HEK293T (cell line): Measurements from ENCODE around the gene GALNT2.

Experiments
- CTCF ChIA-PET: fragments of 350-600 bp; formaldehyde crosslinking; extraction: SDS; loops from one replicate; lab custom pipeline; 2021; ENCODE audit warnings: antibody characterized with exemption, inconsistent platforms; lab: Yijun Ruan, JAX
- POLR2A ChIA-PET: fragments of 350-600 bp; formaldehyde crosslinking; extraction: SDS; loops from one replicate; lab custom pipeline; 2020; ENCODE audit warnings: antibody characterized with exemption, inconsistent platforms; lab: Yijun Ruan, JAX
- DNase-seq: peaks from one replicate; pipeline ENCODE4 v3.0.0; 2012; ENCODE audit warnings: mixed read lengths; ENCODE audit errors: extremely low spot score
- ARNT ChIP-seq: fragments of 450-650 bp; IDR thresholded peaks from 2 replicates; pipeline ENCODE4 v1.6.1; 2017; ENCODE audit warnings: mild to moderate bottlenecking
- BHLHE40 ChIP-seq: fragments of 450-650 bp; IDR thresholded peaks from 2 replicates; pipeline ENCODE4 v1.6.1; 2016; ENCODE audit warnings: mild to moderate bottlenecking, moderate library complexity, borderline replicate concordance
- CTBP1 ChIP-seq: fragments of 450-650 bp; IDR thresholded peaks from 2 replicates; pipeline ENCODE4 v1.6.1; 2016; ENCODE audit warnings: borderline replicate concordance
- ELF4 ChIP-seq: fragments of 450-650 bp; IDR thresholded peaks from 2 replicates; pipeline ENCODE4 v1.6.1; 2017; ENCODE audit warnings: antibody characterized with exemption
- FOXA1 ChIP-seq: fragments of 450-650 bp; IDR thresholded peaks from 2 replicates; pipeline ENCODE4 v1.6.1; 2016; ENCODE audit warnings: mild to moderate bottlenecking
- FOXK2 ChIP-seq: fragments of 450-650 bp; IDR thresholded peaks from 2 replicates; pipeline ENCODE4 v1.6.1; 2016; ENCODE audit warnings: mild to moderate bottlenecking
- FOXM1 ChIP-seq: fragments of 450-650 bp; IDR thresholded peaks from 2 replicates; pipeline ENCODE4 v1.6.1; 2017; ENCODE audit warnings: mild to moderate bottlenecking, borderline replicate concordance
- HDGF ChIP-seq: fragments of 450-650 bp; IDR thresholded peaks from 2 replicates; pipeline ENCODE4 v1.6.1; 2017; ENCODE audit warnings: antibody characterized with exemption, borderline replicate concordance
- L3MBTL2 ChIP-seq: fragments of 450-650 bp; conservative IDR thresholded peaks from 2 replicates; pipeline ENCODE4 v1.6.1; 2016; ENCODE audit warnings: mild to moderate bottlenecking
- LEF1 ChIP-seq: fragments of 450-650 bp; IDR thresholded peaks from 2 replicates; pipeline ENCODE4 v1.6.1; 2017; ENCODE audit warnings: mild to moderate bottlenecking, borderline replicate concordance
- NFRKB ChIP-seq: fragments of 450-650 bp; IDR thresholded peaks from 2 replicates; pipeline ENCODE4 v1.6.1; 2016; ENCODE audit warnings: mild to moderate bottlenecking, moderate library complexity
- SP1 ChIP-seq: fragments of 450-650 bp; IDR thresholded peaks from 2 replicates; pipeline ENCODE4 v1.6.1; 2017
- SUZ12 ChIP-seq: fragments of 450-650 bp; IDR thresholded peaks from 2 replicates; pipeline ENCODE4 v1.6.1; 2016; ENCODE audit warnings: mild to moderate bottlenecking
- TARDBP ChIP-seq: fragments of 450-650 bp; IDR thresholded peaks from 2 replicates; pipeline ENCODE4 v1.6.1; 2016
- ZNF384 ChIP-seq: fragments of 450-650 bp; IDR thresholded peaks from 2 replicates; pipeline ENCODE4 v1.6.1; 2016
- TF ChIP-seq, protein P1 (sequence below): fragments of 450-650 bp; IDR thresholded peaks from 2 replicates; pipeline ENCODE4 v1.6.1; 2016

Gene GALNT2

DNA sequence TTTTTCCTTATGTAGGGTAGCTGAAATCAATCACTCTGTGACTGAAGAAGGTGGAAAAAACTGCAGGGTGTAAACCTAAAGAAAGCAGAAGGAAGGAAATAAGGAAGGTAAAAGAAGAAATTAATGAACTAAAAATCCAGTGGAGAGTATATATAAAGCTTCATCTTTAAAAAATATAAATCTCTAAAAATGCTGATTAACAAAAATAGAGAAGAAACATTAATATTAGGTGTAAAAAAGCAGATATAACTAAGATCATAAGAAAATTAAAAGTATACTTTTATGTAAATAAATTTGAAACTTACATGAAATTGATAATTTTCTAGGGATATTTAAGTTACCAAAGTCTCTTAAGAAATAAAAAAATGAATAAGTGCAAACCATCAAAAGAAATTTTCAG, 159.8 kb downstream of the GALNT2 start:
- POLR2A ChIA-PET, result interaction anchor here (0.7 kb wide), 1 partner anchor 10 kb away, joined by 4 read pairs; no protein-coding TSS in a partner anchor
- no peak for DNase-seq
- no peak for TF ChIP-seq SUZ12
- TF ChIP-seq SP1, result no peak
- TF ChIP-seq FOXK2, result no peak
- TF ChIP-seq CTBP1, result no peak
- TF ChIP-seq FOXA1, result no peak
- TF ChIP-seq NFRKB, result no peak
- no peak for TF ChIP-seq ARNT
- TF ChIP-seq BHLHE40, result no peak
- no peak for TF ChIP-seq L3MBTL2
- TF ChIP-seq LEF1, result no peak
- TF ChIP-seq TARDBP, result no peak
- TF ChIP-seq ELF4, result no peak
- TF ChIP-seq FOXM1, result no peak
- no peak for TF ChIP-seq ZNF384
- TF ChIP-seq HDGF, result no peak
- TF ChIP-seq, protein P1, sequence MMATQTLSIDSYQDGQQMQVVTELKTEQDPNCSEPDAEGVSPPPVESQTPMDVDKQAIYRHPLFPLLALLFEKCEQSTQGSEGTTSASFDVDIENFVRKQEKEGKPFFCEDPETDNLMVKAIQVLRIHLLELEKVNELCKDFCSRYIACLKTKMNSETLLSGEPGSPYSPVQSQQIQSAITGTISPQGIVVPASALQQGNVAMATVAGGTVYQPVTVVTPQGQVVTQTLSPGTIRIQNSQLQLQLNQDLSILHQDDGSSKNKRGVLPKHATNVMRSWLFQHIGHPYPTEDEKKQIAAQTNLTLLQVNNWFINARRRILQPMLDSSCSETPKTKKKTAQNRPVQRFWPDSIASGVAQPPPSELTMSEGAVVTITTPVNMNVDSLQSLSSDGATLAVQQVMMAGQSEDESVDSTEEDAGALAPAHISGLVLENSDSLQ, result no peak
- CTCF ChIA-PET, result no interaction called here

- CTCF ChIA-PET, result no interaction called here
- TF ChIP-seq, protein P1, result no peak
- no peak for TF ChIP-seq ZNF384
- no peak for TF ChIP-seq SP1
- TF ChIP-seq ELF4, result no peak
- TF ChIP-seq SUZ12, result no peak
- TF ChIP-seq BHLHE40, result no peak
- TF ChIP-seq NFRKB, result no peak
- TF ChIP-seq CTBP1, result no peak
- no peak for TF ChIP-seq LEF1
- no peak for TF ChIP-seq FOXM1
- no peak for TF ChIP-seq FOXK2
- no peak for TF ChIP-seq ARNT
- no peak for TF ChIP-seq TARDBP
- no peak for TF ChIP-seq L3MBTL2
- no peak for TF ChIP-seq FOXA1
- TF ChIP-seq HDGF, result no peak
- POLR2A ChIA-PET, result no interaction called here
- DNase-seq, result no peak
Measured at GRCh38 chr1:230228236-230228897, 161.3 kb downstream of the GALNT2 start.

DNA sequence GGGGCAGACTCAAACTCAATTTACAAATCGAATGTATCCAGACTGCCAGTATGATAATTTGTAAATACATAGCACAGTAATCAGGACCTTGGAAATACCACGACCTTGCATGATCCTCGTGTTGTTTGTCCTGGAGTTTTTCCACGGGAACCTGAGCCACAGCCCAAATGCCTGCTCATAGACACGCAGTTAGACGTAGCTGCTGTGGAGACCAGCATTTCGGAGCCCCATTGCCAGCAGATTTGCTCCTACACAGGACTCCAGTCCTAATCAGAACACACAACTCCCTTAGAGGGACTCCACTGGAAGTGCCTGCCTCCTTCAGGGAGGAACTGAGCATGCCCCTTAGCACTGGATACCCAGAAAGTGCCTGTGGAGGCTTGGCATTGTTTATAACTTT, 163.2 kb downstream of the GALNT2 start:
- TF ChIP-seq FOXK2, result no peak
- TF ChIP-seq ZNF384, result no peak
- TF ChIP-seq SP1, result no peak
- no peak for TF ChIP-seq CTBP1
- no peak for TF ChIP-seq SUZ12
- TF ChIP-seq ELF4, result no peak
- TF ChIP-seq, protein P1, result no peak
- no peak for TF ChIP-seq NFRKB
- TF ChIP-seq ARNT, result no peak
- no peak for TF ChIP-seq FOXA1
- no peak for TF ChIP-seq LEF1
- TF ChIP-seq HDGF, result no peak
- TF ChIP-seq TARDBP, result no peak
- no peak for TF ChIP-seq L3MBTL2
- TF ChIP-seq BHLHE40, result no peak
- TF ChIP-seq FOXM1, result no peak
- CTCF ChIA-PET, result interaction anchor here (3.1 kb wide), 1 partner anchor 8 kb away, joined by 13 read pairs; no protein-coding TSS in a partner anchor
- no peak for DNase-seq
- POLR2A ChIA-PET, result no interaction called here

DNA sequence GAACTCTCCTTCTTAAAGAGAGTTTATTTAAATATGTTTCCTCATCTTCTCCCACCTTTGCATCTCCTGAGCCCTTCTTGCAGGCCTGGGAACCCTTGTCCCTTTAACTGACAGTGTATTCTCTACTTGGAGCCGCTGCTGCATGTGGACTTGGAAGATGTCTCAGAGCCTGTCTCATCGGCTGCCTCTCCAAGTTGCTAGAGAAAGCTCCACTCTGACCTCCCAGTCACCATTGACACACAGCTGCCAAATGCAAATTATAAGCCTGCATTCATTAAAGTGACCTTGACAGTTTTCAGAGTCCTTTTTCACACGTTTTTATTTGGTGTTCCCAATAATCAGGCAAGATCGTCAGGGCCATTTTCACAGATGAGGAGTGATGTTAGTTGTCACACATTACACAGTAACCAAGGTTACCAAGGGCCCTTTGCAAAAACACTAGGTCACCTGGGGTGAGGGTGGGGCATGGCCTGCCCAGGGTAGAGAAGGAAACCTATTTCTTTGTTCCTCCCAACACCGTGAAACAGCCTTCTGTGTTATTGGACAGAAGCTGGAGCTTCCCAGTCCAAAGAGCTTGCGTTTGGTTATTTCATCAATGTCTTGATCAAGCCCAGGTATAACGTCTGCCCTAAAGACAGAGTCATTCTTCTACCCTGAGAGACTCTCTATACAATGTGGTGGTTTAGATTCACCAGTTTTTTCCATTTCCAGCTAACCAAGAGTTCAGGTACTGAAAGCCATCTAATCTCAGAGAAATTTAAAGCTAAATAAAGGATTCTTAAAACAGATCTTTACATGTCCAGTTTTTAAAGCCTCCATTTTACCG, 164.1 kb downstream of the GALNT2 start:
- CTCF ChIA-PET, result interaction anchor here (0.6 to 3.1 kb wide), 3 partner anchors 9 to 319 kb away, joined by 4 to 13 read pairs (median 4); no protein-coding TSS in a partner anchor
- no peak for DNase-seq
- TF ChIP-seq FOXA1 (no peak), BHLHE40 (no peak), L3MBTL2 (no peak), SP1 (no peak), CTBP1 (no peak), LEF1 (no peak), ZNF384 (no peak)
- TF ChIP-seq, protein P1, result no peak
- POLR2A ChIA-PET, result no interaction called here

- ChIA-PET CTCF (interaction anchor here (0.6 to 3.1 kb wide), 3 partner anchors 10 to 358 kb away, joined by 3 to 13 read pairs (median 4); no protein-coding TSS in a partner anchor), POLR2A (no interaction called here)
- no peak for DNase-seq
Measured at GRCh38 chr1:230231774-230232145, 164.7 kb downstream of the GALNT2 start.

More at GRCh38 chr1:230231774-230232145, 164.7 kb downstream of the GALNT2 start:
- no peak for TF ChIP-seq TARDBP
- TF ChIP-seq ELF4, result no peak
- no peak for TF ChIP-seq FOXA1
- no peak for TF ChIP-seq HDGF
- no peak for TF ChIP-seq ZNF384
- no peak for TF ChIP-seq FOXK2
- no peak for TF ChIP-seq ARNT
- no peak for TF ChIP-seq SUZ12
- TF ChIP-seq FOXM1, result no peak
- TF ChIP-seq L3MBTL2, result no peak
- TF ChIP-seq, protein P1, result no peak
- no peak for TF ChIP-seq BHLHE40
- TF ChIP-seq CTBP1, result no peak
- no peak for TF ChIP-seq NFRKB
- no peak for TF ChIP-seq LEF1
- TF ChIP-seq SP1, result no peak
